GM21825 (cell line): Measurements from ENCODE around the gene TAS2R40.
A peak's percentile ranks its signal among the peaks of the same experiment; 100 is the strongest.
"Not testable (repeated sequence)": the region's sequence is repeated elsewhere in the genome, so short reads cannot be mapped to it uniquely, and the experiment has no call there.

Source experiments
- ATAC-seq: cut with Tn5 transposase; IDR thresholded peaks from one replicate; pipeline ENCODE4 v1.9.1; 2021; ENCODE audit warnings: mild to moderate bottlenecking, moderate library complexity; ENCODE audit not compliant: unreplicated experiment

The TAS2R40 gene

GRCh38 chr7:143221737-143222136 is at the start of gene TAS2R40:
Gene TAS2R40, plus strand, starts transcription at chr7:143222037. Its CDS starts 42 bp downstream, at chr7:143222079.
- no peak for ATAC-seq

- no peak for ATAC-seq
Measured at GRCh38 chr7:143172354-143172753, 49.5 kb upstream of the TAS2R40 start.

GRCh38 chr7:143176128-143176527 is 45.7 kb upstream of the TAS2R40 start:
- no peak for ATAC-seq

DNA sequence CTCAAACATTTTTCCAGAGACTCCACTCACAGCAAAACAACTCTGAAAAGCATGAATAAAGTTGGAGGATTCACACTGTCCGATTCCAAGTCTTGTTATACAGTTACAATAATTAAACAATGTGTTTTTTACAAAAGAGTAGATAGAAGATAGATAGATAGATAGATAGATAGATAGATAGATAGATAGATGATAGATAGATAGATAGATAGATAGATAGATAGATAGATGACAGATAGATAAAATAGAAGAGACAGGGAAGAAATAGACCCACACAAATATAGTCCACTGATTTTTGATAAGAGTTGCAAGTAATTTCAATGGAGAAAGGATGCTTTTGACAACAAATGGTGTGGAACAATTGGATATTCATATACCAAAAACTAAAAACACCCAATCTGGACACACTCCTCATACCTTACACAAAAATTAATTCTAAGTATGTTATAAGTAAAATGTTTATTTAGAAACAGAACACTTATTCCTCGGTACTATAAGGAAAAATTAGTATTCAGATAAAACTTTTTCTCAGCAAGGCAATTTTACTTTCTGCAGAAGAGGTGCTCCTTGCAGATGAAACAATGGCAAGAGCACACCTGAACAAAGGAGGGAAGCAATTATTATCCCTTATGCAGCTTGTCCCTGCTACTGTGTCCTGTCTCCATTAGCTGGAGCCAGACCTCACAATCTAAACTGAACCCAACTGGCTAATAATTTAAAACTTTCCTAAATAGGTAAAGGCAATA is 44.3 kb upstream of the TAS2R40 start:
- no peak for ATAC-seq

DNA sequence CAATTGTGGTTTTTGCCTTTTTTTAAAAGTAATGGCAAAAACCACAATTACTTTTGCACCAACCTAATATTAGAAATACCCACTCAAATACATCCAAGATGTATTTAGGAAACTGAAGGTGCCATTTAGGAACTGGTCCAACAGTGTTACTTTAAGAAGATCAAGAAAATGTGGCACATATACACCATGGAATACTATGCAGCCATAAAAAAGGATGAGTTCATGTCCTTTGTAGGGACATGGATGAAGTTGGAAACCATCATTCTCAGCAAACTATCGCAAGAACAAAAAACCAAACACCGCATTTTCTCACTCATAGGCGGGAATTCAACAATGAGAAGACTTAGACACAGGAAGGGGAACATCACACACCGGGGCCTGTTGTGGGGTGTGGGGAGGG is 41.1 kb upstream of the TAS2R40 start:
- not testable (repeated sequence) for ATAC-seq

GRCh38 chr7:143181349-143181748 is 40.5 kb upstream of the TAS2R40 start:
- no peak for ATAC-seq

- no peak for ATAC-seq
Measured at GRCh38 chr7:143183024-143183423, 38.8 kb upstream of the TAS2R40 start, which contains the start of gene TAS2R39. Gene TAS2R39, plus strand, starts transcription at chr7:143183419. Its CDS starts 0 bp downstream, at chr7:143183419.

DNA sequence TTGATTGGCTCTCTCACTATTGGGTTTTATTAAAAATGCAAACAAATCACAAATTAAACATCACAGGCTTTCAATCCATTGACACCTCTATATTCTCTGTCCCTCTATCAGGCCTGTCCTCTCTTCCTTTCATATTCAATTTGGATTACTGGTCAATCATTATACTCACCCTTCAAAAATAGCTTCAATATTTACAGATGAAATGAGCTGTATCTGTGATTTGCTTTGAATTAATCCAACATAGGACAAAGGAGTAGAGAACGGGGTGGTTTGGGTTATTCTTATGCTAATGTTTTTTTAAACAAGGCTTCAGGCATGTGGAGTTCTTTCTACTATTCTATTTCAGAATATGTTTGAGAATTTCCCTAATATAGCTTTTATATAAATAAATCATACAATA is 36.3 kb upstream of the TAS2R40 start:
- no peak for ATAC-seq

DNA sequence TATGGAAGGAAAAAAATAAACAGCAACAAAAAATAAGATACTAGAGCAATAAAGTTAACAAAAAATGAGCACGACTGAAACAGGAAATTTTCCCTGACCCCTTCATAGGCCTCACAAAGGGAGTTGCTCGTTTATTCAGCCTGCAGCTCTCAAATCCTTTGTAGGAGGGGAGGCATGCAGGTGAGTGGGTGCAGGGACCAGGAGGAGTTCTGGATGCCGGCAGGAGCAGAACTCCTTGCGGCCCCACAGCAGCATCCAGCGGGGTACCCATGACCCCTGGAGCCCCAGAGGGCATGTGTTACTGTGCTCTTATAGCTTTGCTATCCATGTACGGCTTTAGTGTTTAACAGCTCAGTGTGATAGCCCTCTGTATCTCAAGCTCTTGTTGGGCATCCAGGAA is 32.8 kb upstream of the TAS2R40 start:
- ATAC-seq, result no peak

- no peak for ATAC-seq
Measured at GRCh38 chr7:143193880-143194279, 28.0 kb upstream of the TAS2R40 start.

DNA sequence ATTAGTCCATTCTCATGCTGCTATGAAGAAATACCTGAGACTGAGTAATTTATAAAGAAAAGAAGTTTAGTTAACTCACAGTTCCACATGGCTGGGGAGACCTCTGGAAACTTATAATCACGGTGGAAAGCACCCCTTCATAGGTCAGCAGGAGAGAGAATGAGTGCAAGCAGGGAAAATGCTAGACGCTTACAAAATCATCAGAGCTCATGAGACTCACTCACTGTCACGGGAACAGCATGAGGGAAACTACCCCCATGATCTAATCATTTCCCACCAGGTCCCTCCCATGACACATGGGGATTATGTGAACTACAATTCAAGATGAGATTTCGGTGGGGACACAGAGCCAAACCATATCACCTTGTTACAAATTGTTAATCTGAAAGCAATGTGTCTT is 22.8 kb upstream of the TAS2R40 start:
- peak; percentile 68 for ATAC-seq

GRCh38 chr7:143202161-143202560 is 19.7 kb upstream of the TAS2R40 start:
- no peak for ATAC-seq

GRCh38 chr7:143203386-143203785 is 18.5 kb upstream of the TAS2R40 start:
- no peak for ATAC-seq

DNA sequence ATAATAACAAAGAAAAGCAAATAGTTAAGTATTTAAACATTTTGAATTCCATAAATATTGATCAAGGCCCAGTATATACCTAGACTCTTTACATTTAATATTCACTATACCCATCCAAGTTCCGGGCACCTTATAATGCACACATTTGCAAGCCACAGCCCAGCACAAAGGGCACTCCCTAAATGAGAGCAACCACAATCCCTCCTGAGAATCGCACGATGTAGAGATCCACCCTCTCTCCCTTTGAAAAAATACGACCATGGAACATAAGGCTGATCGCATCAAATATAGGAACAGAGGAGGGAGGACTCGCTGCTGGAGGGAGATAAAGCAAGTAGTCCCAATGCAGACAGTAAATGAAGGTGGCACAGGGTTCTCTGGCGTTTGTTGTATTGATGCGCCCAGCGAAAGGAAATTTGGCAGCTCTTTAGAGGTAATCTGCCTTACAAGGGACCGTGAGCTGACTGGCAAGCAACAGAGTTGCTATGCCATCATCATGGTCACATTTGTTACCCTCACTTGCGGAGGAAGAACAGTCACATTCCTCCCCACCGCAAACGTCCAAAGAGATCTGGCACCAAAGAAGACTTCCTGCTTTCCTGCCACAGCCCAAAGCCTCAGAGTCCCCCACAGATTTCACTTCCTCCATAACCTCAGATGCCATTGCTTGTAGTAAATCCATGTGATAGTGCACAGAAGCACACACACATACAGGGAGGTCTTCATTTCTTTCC is 16.1 kb upstream of the TAS2R40 start:
- peak; percentile 93 for ATAC-seq

DNA sequence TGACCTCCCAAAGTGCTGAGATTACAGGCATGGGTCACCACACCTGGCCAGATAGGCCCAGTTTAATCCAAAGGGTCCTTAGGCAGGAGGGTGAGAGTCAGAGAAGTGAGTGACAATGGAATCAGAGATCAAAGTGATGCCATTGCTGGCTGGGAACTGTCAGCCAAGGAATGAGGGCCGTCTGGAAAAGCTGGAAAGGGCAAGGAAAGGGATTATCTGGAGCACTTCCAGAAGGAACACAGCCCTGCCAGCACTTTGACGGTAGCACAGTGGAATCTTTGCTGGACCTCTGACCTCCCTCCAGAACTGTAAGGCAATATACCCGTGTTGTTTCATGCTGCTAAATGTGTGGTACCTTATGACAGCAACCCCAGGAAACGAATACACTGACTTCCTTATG is 11.3 kb upstream of the TAS2R40 start:
- no peak for ATAC-seq

- ATAC-seq, result not testable (repeated sequence)
Measured at GRCh38 chr7:143213478-143213877, 8.4 kb upstream of the TAS2R40 start.

DNA sequence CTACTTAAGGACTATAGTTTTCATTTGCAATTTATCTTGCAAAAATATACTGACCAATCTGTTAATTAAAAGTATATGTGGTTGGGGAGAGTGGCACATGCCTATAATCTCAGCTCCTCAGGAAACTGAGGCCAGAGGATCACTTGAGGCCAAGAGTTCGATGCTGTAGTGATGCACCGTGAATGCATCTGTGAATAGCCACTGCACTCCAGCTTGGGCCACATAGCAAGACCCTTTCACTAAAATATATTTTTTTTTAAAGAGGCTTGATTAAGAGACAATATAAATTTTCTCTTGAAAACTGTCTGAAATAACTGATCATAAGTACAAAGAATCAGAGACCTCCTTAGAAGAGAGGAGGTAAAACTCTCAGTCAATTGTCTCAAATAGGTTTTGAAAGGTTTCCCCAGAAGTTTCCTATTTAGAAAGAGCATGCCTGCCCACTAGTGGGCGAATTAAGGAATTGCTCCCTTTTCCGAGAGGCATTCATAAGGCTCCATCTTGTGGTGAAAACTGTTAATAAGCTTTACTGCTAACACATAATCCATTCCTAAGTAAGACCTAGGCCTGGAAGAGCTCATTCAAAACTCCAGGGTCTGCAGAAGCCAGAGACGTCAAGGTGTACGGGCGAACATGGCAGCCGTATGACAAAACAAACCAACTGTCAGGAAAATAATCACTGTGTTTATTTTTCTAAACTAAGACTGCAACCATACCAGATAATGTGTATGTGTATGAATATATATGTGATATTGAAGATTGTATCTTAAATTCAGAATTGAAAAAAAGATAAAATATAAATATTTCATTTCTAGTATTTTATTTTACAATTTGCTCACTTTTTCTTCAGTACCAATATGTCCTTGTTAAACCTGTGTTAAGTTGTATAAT is 6.8 kb upstream of the TAS2R40 start:
- peak; percentile 89 for ATAC-seq

- no peak for ATAC-seq
Measured at GRCh38 chr7:143216151-143216550, 5.7 kb upstream of the TAS2R40 start.

- ATAC-seq, result no peak
Measured at GRCh38 chr7:143216686-143217085, 5.2 kb upstream of the TAS2R40 start.

GRCh38 chr7:143217806-143218205 is 4.0 kb upstream of the TAS2R40 start:
- no peak for ATAC-seq

- no peak for ATAC-seq
Measured at GRCh38 chr7:143221286-143221685, 551 bp upstream of the TAS2R40 start.
